ENCODE data around the gene FXYD1. TPM values are rescaled to one million over a fixed set of nuclear protein-coding genes. Genes with fewer than 3 reads are reported as not detected.

The FXYD1 gene
- not detected in 2 replicates for total RNA-seq

GRCh38 chr19:35138305-35138892 lies at the start of gene FXYD1:
FXYD1 (plus strand) TSS chr19:35138824; CDS start chr19:35140080, 1,256 bp downstream.

GRCh38 chr19:35115177-35115951 lies 23.3 kb upstream of the FXYD1 start, which contains the start of gene FXYD3:
FXYD3 (plus strand) TSS chr19:35115823; CDS start chr19:35119377, 3,554 bp downstream.

DNA sequence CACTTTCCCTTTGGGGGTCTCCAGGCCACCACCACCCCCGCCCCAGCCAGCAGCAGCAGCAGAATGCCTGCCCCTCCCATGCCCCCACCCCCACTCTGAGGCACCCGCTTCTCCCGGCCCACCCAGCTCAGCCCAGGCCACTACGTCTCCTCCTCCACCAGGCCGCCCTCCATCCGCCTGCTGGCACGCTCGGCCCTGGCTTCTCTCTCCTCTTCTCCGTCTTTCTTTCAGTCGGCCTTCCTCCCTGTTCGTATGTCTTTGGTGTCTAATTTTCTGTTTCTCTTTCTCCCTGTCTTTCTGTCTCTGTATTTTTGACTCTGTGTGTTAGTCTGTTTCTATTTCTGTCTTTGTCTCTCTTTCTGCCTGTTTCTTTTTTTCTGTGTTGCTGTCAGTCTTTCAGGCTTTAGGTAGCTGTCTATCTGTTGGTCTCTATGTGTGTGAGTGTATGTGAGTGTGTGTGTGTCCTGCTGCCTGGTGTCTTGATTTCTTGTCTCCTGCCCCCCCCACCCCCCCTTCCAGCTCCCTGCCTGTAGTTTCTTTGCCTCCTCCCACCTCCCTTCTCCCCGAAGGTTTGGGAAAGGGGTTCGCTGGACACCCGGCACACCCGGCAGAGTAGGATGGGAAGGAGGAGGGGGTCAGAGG lies 3.9 kb upstream of the FXYD1 start, which contains the start of gene LGI4:
Gene LGI4, minus strand, starts transcription at position 459 of the 642 bp plus-strand sequence. Its CDS starts 379 bp downstream, at position 80.

DNA sequence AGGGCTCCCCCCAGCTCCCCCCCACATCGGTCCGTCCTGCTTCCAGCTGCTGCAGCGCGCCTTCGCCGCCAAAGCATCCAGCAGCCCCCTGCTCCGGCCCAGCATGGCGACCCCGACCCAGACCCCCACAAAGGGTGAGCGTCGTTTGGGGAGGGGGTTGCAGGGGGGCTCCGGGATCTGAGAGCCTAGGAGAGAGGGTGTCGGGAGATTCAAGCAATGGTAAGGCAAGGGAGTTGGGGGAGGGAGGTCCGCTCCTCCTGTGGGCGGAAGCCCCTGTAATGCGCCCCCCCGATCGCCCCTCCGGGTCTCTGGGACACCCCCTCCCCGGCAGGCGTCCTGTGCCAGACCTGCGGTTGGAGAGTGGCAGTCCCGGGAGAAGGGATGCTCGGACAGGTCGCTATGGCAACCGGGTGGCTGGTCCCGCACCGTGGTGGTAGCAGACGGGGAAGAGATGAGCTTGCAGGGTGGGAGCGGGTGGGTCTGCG lies 4.6 kb downstream of the FXYD1 start, which contains the start of gene FXYD7:
Gene FXYD7, plus strand, starts transcription at position 25 of the 485 bp plus-strand sequence. Its CDS starts 79 bp downstream, at position 104.

GRCh38 chr19:35154525-35155406 lies 16.1 kb downstream of the FXYD1 start, which contains the start of gene FXYD5:
FXYD5 (plus strand) TSS chr19:35154735; CDS start chr19:35155551, 816 bp downstream.

Small RNA genes lying within 50 kb of the gene (small RNA-seq; reads per million reads assigned to genes)
- not detected for gene AC020907.2

Other genes starting within 250 kb of the FXYD1 start
- 4.0 and 4.5 TPM in 2 replicates for gene ZNF30, start 211.9 kb upstream of the FXYD1 start, total RNA-seq
- 24.3 and 30.2 TPM in 2 replicates for gene ZNF792, start 174.6 kb upstream of the FXYD1 start, total RNA-seq
- gene GRAMD1A, start 138.5 kb upstream of the FXYD1 start, total RNA-seq = 61.4 and 71.5 TPM in 2 replicates
- 10.6 and 11.6 TPM in 2 replicates for gene SCN1B, start 108.4 kb upstream of the FXYD1 start, total RNA-seq
- gene HPN, start 97.1 kb upstream of the FXYD1 start, total RNA-seq = 0.13 TPM in 1 of 2 replicates, not detected in the other
- not detected in 2 replicates for gene FXYD3, start 23.0 kb upstream of the FXYD1 start, total RNA-seq
- not detected in 2 replicates for gene LGI4, start 3.8 kb upstream of the FXYD1 start, total RNA-seq
- not detected in 2 replicates for gene FXYD7, start 4.4 kb downstream of the FXYD1 start, total RNA-seq
- gene FXYD5, start 15.9 kb downstream of the FXYD1 start, total RNA-seq = 51.3 and 72.5 TPM in 2 replicates
- gene FAM187B, start 89.9 kb downstream of the FXYD1 start, total RNA-seq = not detected in 2 replicates
- gene LSR, start 110.2 kb downstream of the FXYD1 start, total RNA-seq = 0.27 and 0.36 TPM in 2 replicates
- 41.4 and 46.5 TPM in 2 replicates for gene USF2, start 130.1 kb downstream of the FXYD1 start, total RNA-seq
- gene HAMP, start 143.7 kb downstream of the FXYD1 start, total RNA-seq = not detected in 2 replicates
- gene MAG, start 153.3 kb downstream of the FXYD1 start, total RNA-seq = 0.27 TPM in 1 of 2 replicates, not detected in the other
- 1.1 TPM in 1 of 2 replicates, not detected in the other for gene CD22, start 190.4 kb downstream of the FXYD1 start, total RNA-seq
- not detected in 2 replicates for gene FFAR1, start 209.1 kb downstream of the FXYD1 start, total RNA-seq
- gene FFAR3, start 219.6 kb downstream of the FXYD1 start, total RNA-seq = not detected in 2 replicates
- gene GPR42, start 232.2 kb downstream of the FXYD1 start, total RNA-seq = not detected in 2 replicates